Measurements from ENCODE around the gene CXCR5.
"Not testable (repeated sequence)": the region's sequence is repeated elsewhere in the genome, so short reads cannot be mapped to it uniquely, and the experiment has no call there.

Gene CXCR5

GRCh38 chr11:118883368-118884071 lies at the start of gene CXCR5:
Gene CXCR5 (plus strand): TSS chr11:118883892. CDS start chr11:118883942, 50 bp downstream.
- no peak for DNase-seq (ENCODE audit: low spot score)

- DNase-seq (ENCODE audit: low spot score): no peak
Measured at GRCh38 chr11:118834427-118835028, 49.2 kb upstream of the CXCR5 start.

- no peak for DNase-seq (ENCODE audit: low spot score)
Measured at GRCh38 chr11:118837868-118838267, 45.8 kb upstream of the CXCR5 start.

- DNase-seq (ENCODE audit: low spot score): no peak
Measured at GRCh38 chr11:118838905-118839553, 44.7 kb upstream of the CXCR5 start.

GRCh38 chr11:118841469-118842242 lies 42.0 kb upstream of the CXCR5 start:
- no peak for DNase-seq (ENCODE audit: low spot score)

- no peak for DNase-seq (ENCODE audit: low spot score)
Measured at GRCh38 chr11:118842369-118842768, 41.3 kb upstream of the CXCR5 start.

GRCh38 chr11:118842843-118843242 lies 40.8 kb upstream of the CXCR5 start:
- not testable (repeated sequence) for DNase-seq (ENCODE audit: low spot score)

GRCh38 chr11:118843565-118843964 lies 40.1 kb upstream of the CXCR5 start:
- no peak for DNase-seq (ENCODE audit: low spot score)

GRCh38 chr11:118845369-118845768 lies 38.3 kb upstream of the CXCR5 start:
- DNase-seq (ENCODE audit: low spot score): no peak

GRCh38 chr11:118846181-118846935 lies 37.3 kb upstream of the CXCR5 start:
- DNase-seq (ENCODE audit: low spot score): no peak

GRCh38 chr11:118849825-118850224 lies 33.9 kb upstream of the CXCR5 start:
- no peak for DNase-seq (ENCODE audit: low spot score)

- no peak for DNase-seq (ENCODE audit: low spot score)
Measured at GRCh38 chr11:118851970-118852369, 31.7 kb upstream of the CXCR5 start.

GRCh38 chr11:118853678-118854077 lies 30.0 kb upstream of the CXCR5 start:
- no peak for DNase-seq (ENCODE audit: low spot score)

GRCh38 chr11:118856314-118856713 lies 27.4 kb upstream of the CXCR5 start:
- no peak for DNase-seq (ENCODE audit: low spot score)

- no peak for DNase-seq (ENCODE audit: low spot score)
Measured at GRCh38 chr11:118857385-118857784, 26.3 kb upstream of the CXCR5 start.

GRCh38 chr11:118859973-118860372 lies 23.7 kb upstream of the CXCR5 start:
- DNase-seq (ENCODE audit: low spot score): no peak

GRCh38 chr11:118868659-118869058 lies 15.0 kb upstream of the CXCR5 start:
- DNase-seq (ENCODE audit: low spot score): no peak

GRCh38 chr11:118870396-118871343 lies 13.0 kb upstream of the CXCR5 start:
- no peak for DNase-seq (ENCODE audit: low spot score)

- DNase-seq (ENCODE audit: low spot score): no peak
Measured at GRCh38 chr11:118872403-118872821, 11.3 kb upstream of the CXCR5 start.

GRCh38 chr11:118873804-118874203 lies 9.9 kb upstream of the CXCR5 start:
- no peak for DNase-seq (ENCODE audit: low spot score)

GRCh38 chr11:118876286-118876685 lies 7.4 kb upstream of the CXCR5 start:
- DNase-seq (ENCODE audit: low spot score): no peak
